GM18508 (cell line): Measurements from ENCODE around the gene DCP1A.
"Not testable (repeated sequence)": the region's sequence is repeated elsewhere in the genome, so short reads cannot be mapped to it uniquely, and the experiment has no call there.

Experiments used
- ATAC-seq: cut with Tn5 transposase; IDR thresholded peaks from one replicate; pipeline ENCODE4 v1.9.1; 2021; ENCODE audit warnings: moderate number of reproducible peaks; ENCODE audit not compliant: insufficient read depth, unreplicated experiment

Gene DCP1A

GRCh38 chr3:53269888-53270880 is 77.2 kb downstream of the DCP1A start:
- ATAC-seq, result peak; percentile 56

GRCh38 chr3:53269193-53269592 is 78.2 kb downstream of the DCP1A start:
- not testable (repeated sequence) for ATAC-seq

GRCh38 chr3:53267766-53268165 is 79.6 kb downstream of the DCP1A start:
- ATAC-seq, result no peak

GRCh38 chr3:53264718-53265117 is 82.6 kb downstream of the DCP1A start:
- ATAC-seq, result no peak

- ATAC-seq, result no peak
These were observed 83.4 kb downstream of the DCP1A start for GRCh38 chr3:53263907-53264306.

GRCh38 chr3:53261712-53262111 is 85.6 kb downstream of the DCP1A start:
- no peak for ATAC-seq

- ATAC-seq, result no peak
These were observed 87.0 kb downstream of the DCP1A start for GRCh38 chr3:53260286-53260785.

GRCh38 chr3:53259427-53260259 is 87.7 kb downstream of the DCP1A start:
- ATAC-seq, result no peak

GRCh38 chr3:53258600-53259426 is 88.5 kb downstream of the DCP1A start:
- ATAC-seq, result no peak

GRCh38 chr3:53257465-53257864 is 89.9 kb downstream of the DCP1A start:
- ATAC-seq, result no peak

GRCh38 chr3:53256704-53257055 is 90.7 kb downstream of the DCP1A start:
- no peak for ATAC-seq

GRCh38 chr3:53255775-53256703 is 91.3 kb downstream of the DCP1A start, which contains the start of gene TKT:
Gene TKT, minus strand, starts transcription at chr3:53256022. Its CDS starts 80 bp downstream, at chr3:53255942.
- no peak for ATAC-seq

- ATAC-seq, result no peak
These were observed 91.9 kb downstream of the DCP1A start for GRCh38 chr3:53255423-53255774.

GRCh38 chr3:53254509-53255422 is 92.6 kb downstream of the DCP1A start:
- ATAC-seq, result no peak

- ATAC-seq, result no peak
These were observed 93.4 kb downstream of the DCP1A start for GRCh38 chr3:53253707-53254508.

- ATAC-seq, result not testable (repeated sequence)
These were observed 94.4 kb downstream of the DCP1A start for GRCh38 chr3:53252947-53253322.
